HG02938 (cell line): ENCODE measurements around the gene NRP1.
"Not testable (repeated sequence)": the region's sequence is repeated elsewhere in the genome, so short reads cannot be mapped to it uniquely, and the experiment has no call there.

Source experiments
- ATAC-seq: cut with Tn5 transposase; IDR thresholded peaks from one replicate; pipeline ENCODE4 v1.9.1; 2021; ENCODE audit warnings: mild to moderate bottlenecking, moderate library complexity; ENCODE audit not compliant: unreplicated experiment

The NRP1 gene

GRCh38 chr10:33334153-33334804, at the start of gene NRP1:
Gene NRP1 (minus strand): TSS chr10:33334667. CDS start chr10:33334382, 285 bp downstream.
- no peak for ATAC-seq

GRCh38 chr10:33384201-33384600, 49.7 kb upstream of the NRP1 start:
- ATAC-seq = not testable (repeated sequence)

DNA sequence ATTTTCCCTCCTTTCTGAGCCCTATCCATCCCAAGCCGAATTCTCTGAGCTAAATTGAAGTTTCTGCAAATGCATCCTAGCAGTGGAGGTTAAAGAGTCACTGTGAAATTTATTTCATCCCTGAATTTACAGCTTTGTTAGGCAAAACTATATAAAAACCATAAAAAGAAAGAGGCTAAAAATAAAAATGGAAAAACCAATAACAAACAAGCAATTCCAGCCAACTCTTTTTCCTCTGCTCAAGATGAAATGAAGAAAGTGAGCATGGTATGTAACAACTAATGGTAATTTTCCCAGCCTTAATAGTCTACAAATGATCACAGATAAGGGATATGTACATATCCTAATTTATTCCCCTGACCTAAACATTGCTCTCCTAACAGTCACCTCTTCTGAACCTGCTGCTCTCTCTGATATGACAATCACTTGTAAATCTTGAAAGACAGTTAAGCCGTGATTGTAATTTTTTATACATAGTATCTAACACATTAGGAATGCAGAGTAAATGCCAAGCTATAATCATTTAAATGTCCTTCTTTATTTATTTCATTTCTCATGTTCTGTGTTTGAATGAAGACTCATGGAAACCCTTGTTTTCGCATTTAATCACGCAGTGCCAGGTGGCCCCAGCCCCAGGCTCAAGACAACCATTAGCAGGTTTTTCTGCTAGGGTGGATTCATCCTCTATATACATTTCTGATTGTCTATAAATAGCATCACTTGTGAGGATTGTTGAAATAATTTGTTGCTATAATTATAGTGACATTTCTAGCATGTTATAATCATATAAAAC, 48.6 kb upstream of the NRP1 start:
- ATAC-seq = no peak

- no peak for ATAC-seq
These were observed 47.7 kb upstream of the NRP1 start for GRCh38 chr10:33382216-33382600.

DNA sequence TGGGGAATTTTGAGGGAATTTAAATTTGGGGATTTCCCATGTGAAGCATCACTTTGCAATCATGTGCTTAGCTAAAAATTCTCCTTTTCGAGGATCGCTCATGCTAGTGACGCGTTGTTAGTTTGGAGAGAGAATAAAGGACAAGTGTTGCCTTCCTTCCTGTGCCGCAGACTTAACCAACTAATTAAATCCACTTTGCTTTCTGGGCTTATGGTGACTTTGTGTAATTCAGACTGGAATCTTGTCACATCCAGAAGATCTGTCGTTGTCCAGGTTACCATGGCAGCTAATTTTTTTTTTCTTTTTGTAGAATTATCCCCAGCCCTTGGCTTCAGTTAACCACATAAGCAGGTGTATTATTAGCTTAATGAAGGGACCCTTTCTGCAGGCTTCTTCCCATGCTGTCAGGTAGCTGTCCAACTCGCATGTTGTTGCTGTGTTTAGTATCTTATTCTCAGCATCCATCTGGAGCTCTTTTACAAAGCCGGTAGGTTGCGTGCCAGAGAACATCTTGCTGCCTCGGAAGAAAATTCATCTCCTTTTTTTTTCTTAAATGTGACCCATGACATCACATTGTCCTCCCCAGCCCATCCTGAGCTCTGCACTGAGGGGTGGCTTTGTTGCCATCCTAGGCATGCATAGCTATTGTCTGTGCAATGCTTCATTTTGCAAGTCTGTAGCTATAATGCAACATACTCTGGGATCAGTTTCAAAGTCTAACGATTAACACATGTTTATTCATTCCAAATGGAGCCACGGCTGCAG, 47.2 kb upstream of the NRP1 start:
- ATAC-seq = no peak

- ATAC-seq = no peak
These were observed 43.2 kb upstream of the NRP1 start for GRCh38 chr10:33377658-33378025.

- ATAC-seq = no peak
These were observed 42.6 kb upstream of the NRP1 start for GRCh38 chr10:33376976-33377657.

- ATAC-seq = no peak
These were observed 42.0 kb upstream of the NRP1 start for GRCh38 chr10:33376476-33376875.

- ATAC-seq = no peak
These were observed 38.8 kb upstream of the NRP1 start for GRCh38 chr10:33373263-33373662.

DNA sequence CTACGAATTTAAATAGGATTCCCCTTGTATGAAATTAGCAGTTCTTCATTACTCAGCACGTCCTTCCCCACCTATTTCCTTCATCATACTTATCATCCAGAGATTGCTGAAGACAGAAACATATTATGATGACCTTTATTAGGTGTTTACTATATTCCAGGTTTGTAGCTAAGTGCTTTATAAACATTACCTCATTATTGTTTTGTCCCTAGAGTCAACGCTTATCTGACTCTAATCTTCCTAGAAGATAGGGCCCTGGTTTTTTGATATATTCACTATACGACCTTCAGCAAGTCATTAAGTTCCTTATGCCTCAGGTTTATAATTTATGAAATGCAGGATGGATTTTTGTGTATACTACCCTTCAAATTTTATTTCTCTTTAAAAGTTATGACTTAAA, 36.8 kb upstream of the NRP1 start:
- ATAC-seq = no peak

DNA sequence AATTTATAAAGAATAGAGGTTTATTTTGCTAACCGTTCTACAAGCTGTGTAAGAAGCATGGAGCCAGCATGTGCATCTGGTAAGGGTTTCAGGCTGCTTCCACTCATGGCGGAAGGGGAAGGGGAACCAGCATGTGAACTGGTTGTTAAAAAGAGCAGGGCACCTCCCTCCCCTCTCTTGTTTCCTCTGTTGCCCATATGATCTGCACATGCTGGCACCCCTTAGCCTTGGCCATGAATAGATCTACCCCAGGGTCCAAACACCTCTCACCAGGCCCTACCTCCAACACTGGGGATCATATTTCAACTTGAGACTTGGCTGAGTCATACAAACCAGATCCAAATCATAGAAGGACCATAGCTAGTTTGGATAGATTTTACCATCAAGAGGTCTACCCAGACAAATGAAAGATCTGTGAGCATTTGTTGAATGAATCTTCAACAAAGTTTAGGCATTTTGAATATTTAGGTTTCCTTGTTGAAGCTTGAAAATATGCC, 36.0 kb upstream of the NRP1 start:
- ATAC-seq = no peak

GRCh38 chr10:33368086-33368485, 33.6 kb upstream of the NRP1 start:
- ATAC-seq = no peak

- no peak for ATAC-seq
These were observed 31.5 kb upstream of the NRP1 start for GRCh38 chr10:33365871-33366411.

DNA sequence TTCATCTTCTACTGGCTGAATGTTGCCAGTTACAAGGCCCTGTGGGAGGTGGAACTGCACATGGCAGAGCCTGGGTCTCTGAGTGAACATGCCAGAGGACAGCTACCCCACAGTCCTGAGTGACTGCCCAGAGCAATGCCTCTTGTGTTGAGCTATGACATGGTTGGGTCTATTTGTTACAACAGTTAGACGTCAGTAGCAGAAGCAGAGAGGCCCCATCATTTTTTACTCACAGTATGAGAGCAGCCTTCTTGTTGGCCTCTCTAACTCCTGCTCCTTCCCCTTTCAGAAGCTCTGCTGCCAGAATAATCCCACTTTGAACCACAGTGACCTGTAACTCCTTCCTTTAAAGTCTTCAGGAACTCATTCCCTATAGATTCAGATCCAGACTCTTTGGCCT, 30.8 kb upstream of the NRP1 start:
- ATAC-seq = no peak

DNA sequence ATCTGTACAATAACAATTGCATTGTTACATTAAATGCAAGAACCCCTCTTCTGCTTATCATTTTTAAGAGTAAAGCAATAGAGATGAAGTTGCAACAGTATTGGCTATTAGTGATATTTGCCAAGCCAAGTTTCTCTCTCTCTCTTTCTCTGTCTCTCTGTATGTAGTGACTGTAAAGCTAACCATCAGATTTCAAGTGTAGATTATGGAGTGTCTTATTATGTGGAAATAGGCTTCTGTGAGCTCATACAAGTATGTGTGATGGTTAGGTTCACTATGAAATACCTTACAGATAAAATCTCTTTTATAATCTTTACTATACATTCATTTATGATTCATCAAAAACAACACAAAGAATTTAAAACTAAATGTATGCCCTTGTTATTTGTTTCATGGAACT, 28.6 kb upstream of the NRP1 start:
- no peak for ATAC-seq

DNA sequence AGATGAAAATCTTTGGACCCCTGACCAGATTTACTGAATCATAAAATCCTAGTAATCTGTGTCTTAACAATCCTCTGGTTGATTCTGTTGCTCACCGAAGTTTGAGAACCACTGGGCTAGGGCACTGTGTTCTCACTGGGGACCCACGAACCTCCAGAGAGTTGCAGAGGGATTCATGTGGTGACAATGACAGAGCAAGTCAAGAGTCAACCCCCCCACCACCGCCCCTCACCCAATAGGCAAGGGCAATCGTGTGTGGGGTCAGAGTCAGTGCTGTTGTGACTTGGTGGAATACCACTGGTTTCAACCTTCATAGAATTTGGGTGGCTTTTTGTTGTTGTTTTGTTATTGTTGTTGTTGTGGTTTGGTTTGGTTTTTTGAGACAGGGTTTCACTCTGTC, 23.5 kb upstream of the NRP1 start:
- no peak for ATAC-seq

DNA sequence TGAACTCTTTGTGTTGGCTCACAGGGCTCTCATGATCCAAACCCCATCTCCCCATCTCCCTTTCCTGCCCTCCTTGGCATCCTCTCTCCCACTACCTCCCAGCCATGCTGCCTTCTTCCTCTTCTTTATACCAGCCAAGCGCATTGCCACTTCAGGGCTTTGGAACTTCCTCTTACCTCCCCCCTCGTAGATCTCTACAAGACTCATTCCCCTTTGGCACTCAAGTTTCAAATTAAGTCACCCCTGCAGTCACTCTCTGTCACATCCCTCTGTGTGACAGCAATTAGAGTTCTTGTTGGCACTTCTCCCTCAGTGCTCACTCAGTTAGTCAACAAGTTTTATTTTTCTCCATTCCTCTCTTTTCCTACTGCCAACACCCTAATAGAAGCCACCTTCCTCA, 20.8 kb upstream of the NRP1 start:
- no peak for ATAC-seq

DNA sequence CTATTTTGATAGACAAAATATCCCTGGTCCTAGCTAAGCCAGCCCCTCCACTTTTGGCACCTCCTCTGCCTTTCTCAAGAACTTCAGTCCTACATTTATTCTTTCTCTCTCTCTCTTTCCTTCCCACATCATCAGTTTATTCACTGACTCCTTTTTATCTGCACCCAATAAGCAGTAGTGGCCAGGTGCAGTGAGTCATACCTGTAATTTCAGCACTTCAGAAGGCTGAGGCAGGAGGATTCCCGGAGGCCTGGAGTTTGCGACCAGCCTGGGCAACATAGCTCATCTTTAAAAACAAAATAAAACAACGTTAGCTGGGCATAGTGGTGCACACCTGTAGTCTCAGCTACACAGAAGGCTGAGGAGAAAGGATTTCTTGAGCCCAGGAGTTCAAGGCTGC, 19.4 kb upstream of the NRP1 start:
- ATAC-seq = no peak

GRCh38 chr10:33353334-33353733, 18.9 kb upstream of the NRP1 start:
- ATAC-seq = no peak

GRCh38 chr10:33352615-33353014, 18.1 kb upstream of the NRP1 start:
- ATAC-seq = no peak

GRCh38 chr10:33352175-33352574, 17.7 kb upstream of the NRP1 start:
- no peak for ATAC-seq
